BJ (cell line): ENCODE results near the gene SRSF12. TPM values are rescaled to one million over a fixed set of nuclear protein-coding genes. Genes with fewer than 3 reads are reported as not detected.

Source experiments
- CTCF ChIA-PET: fragments of 350-600 bp; formaldehyde crosslinking; extraction: SDS; loops from one replicate; lab custom pipeline; 2021; ENCODE audit warnings: antibody characterized with exemption, inconsistent platforms; lab: Yijun Ruan, JAX
- POLR2A ChIA-PET: fragments of 300-600 bp; sonication (Branson Sonifier 250); formaldehyde crosslinking; extraction: SDS; loops from one replicate; lab custom pipeline; 2021; ENCODE audit warnings: antibody characterized with exemption; lab: Charles Lee
- DNase-seq: peaks from one replicate; pipeline ENCODE4 v3.0.0-alpha.2; 2011; ENCODE audit warnings: low read depth
- H3K27me3 ChIP-seq: 2 replicates; pipeline ENCODE4 v1.6.0; 2011; ENCODE audit warnings: low read length; ENCODE audit not compliant: control insufficient read depth, insufficient read depth
- H3K36me3 ChIP-seq: 2 replicates; pipeline ENCODE4 v1.5.1; 2011; ENCODE audit warnings: low read length; ENCODE audit not compliant: control insufficient read depth, insufficient read depth
- H3K4me3 ChIP-seq: 2 replicates; pipeline ENCODE4 v1.5.1; 2011; ENCODE audit warnings: low read depth, mild to moderate bottlenecking, control low read depth, low read length
- polyA minus RNA-seq: library from RNA; depleted of rRNA, polyadenylated mRNA; stranded (reverse); fragments of >200 nt; gene quantifications from 2 replicates; pipeline ENCODE4 v1.2.3, GENCODE V29; 2011; rRNA and poly(A)+ RNA removed
- polyA plus RNA-seq: library from polyadenylated mRNA; depleted of rRNA; stranded (reverse); fragments of >200 nt; gene quantifications from 2 replicates; pipeline ENCODE4 v1.2.3, GENCODE V29; 2011; rRNA removed
- TF ChIP-seq, protein P1 (sequence below): IDR thresholded peaks from 2 replicates; pipeline ENCODE4 v1.5.1; 2011; ENCODE audit warnings: low read depth, mild to moderate bottlenecking, control low read depth, inconsistent platforms, low read length, moderate library complexity; ENCODE audit not compliant: insufficient read depth

SRSF12 gene
- polyA plus RNA-seq: 0.06 TPM in 1 of 2 replicates, not detected in the other
- not detected in 2 replicates for polyA minus RNA-seq

- CTCF ChIA-PET: interaction anchor here (0.6 to 1.7 kb wide), 5 partner anchors 11 to 1515 kb away, joined by 3 to 7 read pairs (median 4); no protein-coding TSS in a partner anchor
- Histone ChIP-seq H3K27me3 (peaks cover 8% of the 10 kb centered on the region), H3K36me3 (no peaks in the 10 kb centered on the region), H3K4me3 (peak within 1 kb of the TSS; percentile 44)
- POLR2A ChIA-PET: no interaction called here
- DNase-seq: no peak
- TF ChIP-seq, protein P1, sequence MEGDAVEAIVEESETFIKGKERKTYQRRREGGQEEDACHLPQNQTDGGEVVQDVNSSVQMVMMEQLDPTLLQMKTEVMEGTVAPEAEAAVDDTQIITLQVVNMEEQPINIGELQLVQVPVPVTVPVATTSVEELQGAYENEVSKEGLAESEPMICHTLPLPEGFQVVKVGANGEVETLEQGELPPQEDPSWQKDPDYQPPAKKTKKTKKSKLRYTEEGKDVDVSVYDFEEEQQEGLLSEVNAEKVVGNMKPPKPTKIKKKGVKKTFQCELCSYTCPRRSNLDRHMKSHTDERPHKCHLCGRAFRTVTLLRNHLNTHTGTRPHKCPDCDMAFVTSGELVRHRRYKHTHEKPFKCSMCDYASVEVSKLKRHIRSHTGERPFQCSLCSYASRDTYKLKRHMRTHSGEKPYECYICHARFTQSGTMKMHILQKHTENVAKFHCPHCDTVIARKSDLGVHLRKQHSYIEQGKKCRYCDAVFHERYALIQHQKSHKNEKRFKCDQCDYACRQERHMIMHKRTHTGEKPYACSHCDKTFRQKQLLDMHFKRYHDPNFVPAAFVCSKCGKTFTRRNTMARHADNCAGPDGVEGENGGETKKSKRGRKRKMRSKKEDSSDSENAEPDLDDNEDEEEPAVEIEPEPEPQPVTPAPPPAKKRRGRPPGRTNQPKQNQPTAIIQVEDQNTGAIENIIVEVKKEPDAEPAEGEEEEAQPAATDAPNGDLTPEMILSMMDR: no peak
Observed at GRCh38 chr6:89117211-89118108, at the start of gene SRSF12. Gene SRSF12 (minus strand): TSS chr6:89118071. CDS start chr6:89117887, 184 bp downstream.

GRCh38 chr6:89162047-89162371 lies 44.1 kb upstream of the SRSF12 start:
- no peak for DNase-seq
- POLR2A ChIA-PET: no interaction called here
- Histone ChIP-seq H3K4me3 (no peak overlapping the region), H3K27me3 (no peaks in the 10 kb centered on the region), H3K36me3 (peaks cover 5% of the 10 kb centered on the region)
- TF ChIP-seq, protein P1: no peak
- CTCF ChIA-PET: interaction anchor here (0.6 kb wide), 1 partner anchor 180 kb away, joined by 3 read pairs; no protein-coding TSS in a partner anchor

GRCh38 chr6:89161326-89162046 lies 43.6 kb upstream of the SRSF12 start:
- Histone ChIP-seq H3K27me3 (no peaks in the 10 kb centered on the region), H3K4me3 (no peak overlapping the region), H3K36me3 (peaks cover 5% of the 10 kb centered on the region)
- no peak for DNase-seq
- CTCF ChIA-PET: interaction anchor here (0.6 kb wide), 1 partner anchor 179 kb away, joined by 3 read pairs; no protein-coding TSS in a partner anchor
- TF ChIP-seq, protein P1: no peak
- POLR2A ChIA-PET: interaction anchor here (0.6 kb wide), 1 partner anchor 8 kb away, joined by 3 read pairs; no protein-coding TSS in a partner anchor

DNA sequence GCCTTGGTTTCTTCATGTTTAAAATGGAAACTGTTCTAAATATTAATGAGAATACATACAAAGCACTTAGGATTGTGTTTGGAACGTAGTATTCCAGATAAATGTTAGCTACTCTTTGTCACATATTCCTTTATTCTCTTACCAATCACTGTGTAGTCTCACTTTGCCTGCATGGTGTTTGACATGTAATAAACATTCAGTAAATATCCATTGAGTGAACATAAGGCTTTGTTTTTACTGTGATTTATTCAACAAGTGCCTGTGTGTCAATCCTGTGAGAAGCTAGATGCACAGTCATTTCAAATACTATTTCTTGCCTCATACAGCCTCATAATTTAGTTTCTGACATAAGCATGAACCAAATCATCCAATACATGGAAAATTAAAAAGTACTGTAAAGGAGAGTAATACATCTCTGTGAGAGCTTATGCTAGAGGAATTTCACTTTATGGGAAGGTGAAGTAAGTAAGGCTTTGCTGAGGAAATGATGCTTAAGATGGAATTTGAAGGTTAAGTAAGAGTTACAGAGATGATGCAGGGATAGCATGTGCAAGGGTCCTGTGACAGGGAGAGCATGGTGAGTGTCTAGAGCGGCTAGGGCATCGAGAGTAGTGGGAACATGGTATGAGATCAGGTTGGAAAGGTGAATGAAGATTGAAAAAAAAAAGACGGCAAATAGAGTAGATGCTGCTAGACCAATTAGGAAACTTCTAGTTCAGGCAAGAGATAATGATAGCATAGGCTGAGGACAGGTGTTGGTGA lies 42.6 kb upstream of the SRSF12 start:
- CTCF ChIA-PET: interaction anchor here (0.6 kb wide), 1 partner anchor 126 kb away, joined by 3 read pairs; no protein-coding TSS in a partner anchor
- DNase-seq: no peak
- POLR2A ChIA-PET: no interaction called here
- H3K27me3 ChIP-seq: no peaks in the 10 kb centered on the region
- no peak overlapping the region for H3K4me3 ChIP-seq
- TF ChIP-seq, protein P1: no peak
- peaks cover 5% of the 10 kb centered on the region for H3K36me3 ChIP-seq
